NCI-H524 treated with DMSO at 0.1 percent for 48 hours (cell line): Measurements from ENCODE around the gene PIF1.

Source experiments
- DNase-seq: peaks from one replicate; lab custom pipeline; 2025; lab: John Stamatoyannopoulos, UW

Gene PIF1

GRCh38 chr15:64825431-64826294, at the start of gene PIF1:
Gene PIF1 (minus strand): TSS chr15:64825647. CDS start chr15:64824335, 1,312 bp downstream.
- DNase-seq = peak; percentile 97

GRCh38 chr15:64870353-64870752, 44.9 kb upstream of the PIF1 start:
- no peak for DNase-seq

DNA sequence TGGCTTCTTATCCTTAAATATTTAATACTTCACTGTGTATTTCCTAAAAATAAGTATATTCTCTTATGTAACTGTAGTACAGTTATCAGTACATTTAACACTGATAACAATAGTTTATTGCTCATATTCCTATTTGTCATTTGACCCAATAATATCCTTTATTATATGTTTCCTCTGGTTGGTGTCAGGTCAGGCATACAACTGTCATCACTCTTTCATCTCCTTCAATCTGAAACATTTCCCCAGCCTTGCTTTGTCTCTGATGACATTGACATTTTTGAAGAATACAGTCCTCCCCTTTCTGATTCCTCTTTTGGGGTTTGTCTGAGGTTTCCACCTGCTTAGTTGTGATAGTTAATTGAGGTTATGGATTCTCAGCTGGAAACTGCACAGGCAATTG, 44.1 kb upstream of the PIF1 start:
- no peak for DNase-seq

DNA sequence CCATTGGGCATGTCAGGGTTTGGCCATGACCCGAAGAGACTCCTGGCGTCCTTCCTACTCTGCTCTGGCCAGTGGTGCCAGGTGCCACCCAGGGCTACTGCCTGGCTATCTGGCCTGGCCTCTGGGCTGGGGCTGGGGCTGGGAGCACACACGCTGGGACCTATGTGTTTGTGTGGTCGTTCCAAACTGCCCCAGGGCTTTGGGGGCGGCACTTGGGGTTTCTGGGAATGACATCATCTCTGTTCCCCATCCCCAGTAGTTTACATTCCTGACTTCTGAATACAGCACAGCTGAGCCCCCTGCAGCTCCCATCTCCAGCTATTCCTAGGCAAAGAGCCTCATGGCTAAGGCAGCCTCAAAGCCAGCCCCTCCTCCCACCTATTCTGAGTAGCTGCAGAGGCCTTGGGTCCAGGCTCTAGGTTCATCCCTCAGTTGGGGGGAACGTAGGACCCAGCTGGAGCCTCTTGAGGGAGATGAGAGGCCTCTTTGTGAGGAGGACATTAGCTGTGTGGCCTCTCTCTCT, 40.6 kb upstream of the PIF1 start:
- no peak for DNase-seq

- no peak for DNase-seq
Measured at GRCh38 chr15:64865126-64865997, 39.9 kb upstream of the PIF1 start.

DNA sequence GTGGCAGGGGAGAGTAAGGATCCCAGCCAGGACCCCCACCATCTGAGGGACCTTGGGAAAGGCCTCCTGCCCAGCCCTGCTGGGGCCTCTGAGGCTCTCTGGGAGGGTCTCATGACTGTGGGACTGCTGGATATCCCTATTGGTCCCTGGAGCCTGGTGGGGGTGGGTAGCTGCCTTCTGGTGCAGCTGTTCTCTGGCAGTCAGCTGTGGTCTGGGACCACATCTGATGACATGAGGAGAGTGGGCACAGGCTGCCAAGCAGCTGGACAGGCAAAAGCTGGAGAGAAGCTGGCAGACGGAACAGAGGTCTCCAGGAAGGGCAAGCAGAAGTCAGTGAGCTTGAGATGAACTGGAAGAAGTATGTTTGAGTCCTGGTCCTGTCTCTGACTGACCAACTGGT, 38.6 kb upstream of the PIF1 start:
- DNase-seq = no peak

DNA sequence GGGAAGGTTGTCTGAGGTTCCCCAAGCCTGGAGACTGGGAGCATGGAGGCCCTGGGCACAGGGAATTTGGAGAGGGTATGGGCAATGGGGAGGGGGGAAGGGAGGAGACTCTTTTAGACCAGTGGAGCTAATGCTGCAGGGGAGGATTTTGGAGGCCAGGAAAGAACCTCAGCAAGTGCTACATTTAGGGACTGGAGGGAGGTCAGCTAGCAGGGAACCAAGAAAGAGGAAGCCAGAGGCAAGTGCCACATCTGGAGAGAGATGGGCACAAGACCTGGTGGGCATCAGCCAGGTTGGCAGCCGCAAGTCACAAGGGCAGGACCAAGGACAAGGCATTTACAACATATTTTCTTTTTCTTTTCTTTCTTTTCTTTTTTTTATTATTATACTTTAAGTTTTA, 37.0 kb upstream of the PIF1 start:
- DNase-seq = no peak

DNA sequence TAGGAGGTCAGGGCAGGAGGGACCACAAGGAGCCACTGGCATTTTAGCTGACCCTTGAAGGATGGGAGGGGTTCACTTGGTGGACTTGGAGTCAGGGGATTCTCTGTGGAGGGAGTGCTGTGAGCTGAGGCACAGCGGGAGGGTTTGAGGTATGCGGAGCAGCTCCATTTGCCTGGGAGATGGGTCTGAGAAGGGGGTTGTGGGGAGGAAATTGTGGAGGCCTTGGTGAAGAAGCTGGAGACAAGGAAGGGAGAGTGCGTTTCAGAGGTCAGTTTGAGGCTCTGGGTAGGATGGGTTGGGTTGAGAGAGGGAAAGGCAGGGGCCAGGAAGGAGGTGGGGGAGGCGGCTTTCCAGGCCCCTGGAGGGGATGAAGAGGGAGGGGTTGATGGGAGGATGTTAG, 36.5 kb upstream of the PIF1 start:
- no peak for DNase-seq

GRCh38 chr15:64861331-64861730, 35.9 kb upstream of the PIF1 start:
- DNase-seq = no peak

GRCh38 chr15:64859226-64859625, 33.8 kb upstream of the PIF1 start:
- no peak for DNase-seq

- DNase-seq = no peak
Measured at GRCh38 chr15:64858021-64858575, 32.7 kb upstream of the PIF1 start.

- no peak for DNase-seq
Measured at GRCh38 chr15:64857421-64857820, 32.0 kb upstream of the PIF1 start.

- no peak for DNase-seq
Measured at GRCh38 chr15:64856429-64857145, 31.1 kb upstream of the PIF1 start.

GRCh38 chr15:64855205-64855975, 29.9 kb upstream of the PIF1 start:
- DNase-seq = no peak

DNA sequence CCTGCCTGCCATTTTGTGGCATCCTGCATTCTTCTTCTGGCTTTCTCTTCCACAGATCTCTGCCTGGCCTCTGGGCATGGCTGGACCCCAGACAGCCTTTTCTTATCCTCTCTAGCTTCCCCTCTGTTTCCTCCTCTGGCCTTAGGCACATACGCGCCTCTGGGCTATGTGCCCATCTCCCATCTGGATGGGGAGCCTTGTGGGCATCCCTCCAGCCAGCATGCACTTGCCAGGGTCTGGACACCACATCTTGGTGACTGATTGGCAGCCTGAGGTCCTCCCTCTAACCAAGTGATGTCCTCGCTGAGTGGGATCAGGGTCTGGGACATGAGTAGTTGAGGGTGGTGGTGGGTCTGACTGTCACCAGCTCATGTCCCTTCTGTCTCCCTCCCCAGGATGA, 29.1 kb upstream of the PIF1 start:
- DNase-seq = no peak

- no peak for DNase-seq
Measured at GRCh38 chr15:64854041-64854440, 28.6 kb upstream of the PIF1 start.

GRCh38 chr15:64851503-64851840, 26.0 kb upstream of the PIF1 start:
- DNase-seq = no peak

DNA sequence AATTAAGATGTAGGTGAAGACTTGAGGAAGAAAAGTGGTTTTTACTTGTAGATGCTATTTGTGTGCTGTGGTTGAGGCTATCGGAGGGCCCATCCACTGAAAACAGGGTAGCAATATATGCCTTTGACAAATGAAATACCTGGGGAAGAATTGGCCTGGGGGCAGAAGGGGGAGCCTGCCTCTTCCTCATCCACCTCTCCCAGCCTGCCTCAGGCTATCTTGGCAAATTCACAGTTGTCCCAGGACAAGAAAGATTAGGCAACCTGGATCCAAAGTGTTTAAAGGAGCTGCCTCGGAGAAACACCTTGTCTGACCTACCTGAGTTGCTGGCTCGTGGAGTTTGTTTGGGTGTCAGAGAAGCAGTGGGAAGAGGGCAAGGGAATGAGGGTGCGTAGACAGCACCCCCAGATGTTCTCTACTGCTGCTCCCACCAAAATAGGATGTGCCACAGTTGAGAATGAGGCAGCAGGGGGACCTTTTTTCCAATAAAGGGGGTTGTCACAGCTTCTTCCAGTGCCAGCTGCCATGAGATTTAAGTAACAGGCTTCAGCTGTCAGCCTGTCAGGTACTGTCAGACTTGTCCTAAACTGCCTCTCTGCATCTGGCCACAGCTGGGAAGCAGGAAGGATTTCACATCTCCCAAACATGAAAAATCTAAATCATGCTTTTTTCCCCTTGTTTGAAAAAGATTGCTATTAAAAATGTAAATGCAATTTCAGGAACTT, 25.5 kb upstream of the PIF1 start:
- no peak for DNase-seq

- DNase-seq = no peak
Measured at GRCh38 chr15:64847876-64848716, 22.6 kb upstream of the PIF1 start.

DNA sequence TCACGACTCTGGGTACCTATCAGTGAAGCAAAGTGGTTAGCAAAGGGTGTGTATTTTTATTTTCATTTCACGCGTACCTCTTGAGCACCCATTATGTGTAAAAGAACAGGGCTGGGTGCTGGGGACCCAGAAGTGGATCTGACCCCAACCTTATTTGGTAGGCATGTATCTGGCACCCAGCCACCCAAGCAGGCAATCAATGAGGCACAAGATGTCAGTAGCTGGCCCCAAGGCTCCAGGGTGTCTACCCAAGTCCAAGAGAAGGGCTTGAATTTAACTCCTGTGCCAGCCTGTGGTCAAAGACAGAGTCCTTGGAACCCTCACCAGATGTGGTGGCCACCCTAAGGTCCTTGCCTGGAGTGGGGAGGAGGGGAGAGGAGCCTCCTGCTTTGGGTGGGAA, 22.0 kb upstream of the PIF1 start:
- no peak for DNase-seq
